ENCODE data around the gene KRTAP5-2. TPM values are rescaled to one million over a fixed set of nuclear protein-coding genes. Genes with fewer than 3 reads are reported as not detected.
"Not testable (repeated sequence)": the region's sequence is repeated elsewhere in the genome, so short reads cannot be mapped to it uniquely, and the experiment has no call there.

KRTAP5-2 gene
- total RNA-seq, 3 donors from 2014 or later, result not detected

- Histone ChIP-seq H3K36me3 (ENCODE audit: low read depth) (no peaks in the 10 kb centered on the region), H3K4me1 (ENCODE audit: low read depth) (no peaks in the 10 kb centered on the region), H3K4me3 (no peak overlapping the region), H3K9me3 (no peaks in the 10 kb centered on the region)
- no peak for ATAC-seq
- intact Hi-C loops (cut with DNase I, micrococcal nuclease), result no loop called here
- TF ChIP-seq CTCF (IDR thresholded peaks at IDR 0.05), result no peak
- no peak for DNase-seq
These were observed 16.1 kb downstream of the KRTAP5-2 start for GRCh38 chr11:1581976-1582375.

DNA sequence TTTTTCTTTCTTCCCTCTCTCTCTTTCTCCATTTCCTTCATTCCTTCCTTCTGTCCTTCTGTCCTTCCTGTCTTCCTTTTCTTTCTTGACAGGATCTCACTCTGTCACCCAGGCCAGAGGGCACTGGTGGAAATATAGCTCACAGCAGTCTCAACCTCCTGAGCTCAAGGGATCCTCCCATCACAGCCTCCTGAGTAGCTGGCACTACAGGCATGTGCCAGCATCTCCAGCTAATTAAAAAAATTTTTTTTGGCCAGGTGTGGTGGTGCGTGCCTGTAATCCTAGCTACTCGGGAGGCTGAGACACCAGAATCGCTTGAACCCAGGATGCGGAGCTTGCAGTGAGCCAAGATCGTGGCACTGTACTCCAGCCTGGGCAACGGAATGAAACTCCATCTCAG lies 21.3 kb downstream of the KRTAP5-2 start:
- no peak for TF ChIP-seq CTCF (IDR thresholded peaks at IDR 0.05)
- Histone ChIP-seq H3K36me3 (ENCODE audit: low read depth) (no peaks in the 10 kb centered on the region), H3K4me3 (no peak overlapping the region), H3K9me3 (no peaks in the 10 kb centered on the region), H3K4me1 (ENCODE audit: low read depth) (peaks cover 24% of the 10 kb centered on the region)
- DNase-seq, result peak in 1 of 3 donors; percentile 21
- no peak for ATAC-seq
- intact Hi-C loops (cut with DNase I, micrococcal nuclease), result no loop called here

- H3K4me3 ChIP-seq; H3K9me3 ChIP-seq; intact Hi-C loops (cut with DNase I, micrococcal nuclease); H3K36me3 ChIP-seq (ENCODE audit: low read depth): not testable (repeated sequence)
- peaks cover 32% of the 10 kb centered on the region for H3K4me1 ChIP-seq (ENCODE audit: low read depth)
- ATAC-seq (peak; percentile 6), DNase-seq (peak; percentile 32 to 64 (median 58))
These were observed 22.3 kb downstream of the KRTAP5-2 start for GRCh38 chr11:1575756-1576155.

DNA sequence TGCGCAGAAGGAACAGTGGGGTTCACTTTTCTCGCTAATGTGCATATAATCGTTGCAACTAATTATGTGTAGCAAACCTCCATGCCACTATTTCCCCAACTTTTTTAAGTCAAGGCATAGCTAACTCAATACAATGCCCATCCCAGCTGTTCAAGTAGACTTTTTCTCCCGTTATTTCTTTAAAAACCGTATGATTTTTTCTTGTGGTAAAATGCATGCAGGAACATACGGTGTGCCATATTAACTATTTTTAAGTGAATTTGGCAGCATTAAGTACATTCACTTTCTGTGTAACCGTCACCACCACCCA lies 23.2 kb downstream of the KRTAP5-2 start:
- no peak for DNase-seq
- no peaks in the 10 kb centered on the region for H3K36me3 ChIP-seq (ENCODE audit: low read depth)
- ATAC-seq, result no peak
- no peaks in the 10 kb centered on the region for H3K9me3 ChIP-seq
- H3K4me3 ChIP-seq, result no peak overlapping the region
- peaks cover 33% of the 10 kb centered on the region for H3K4me1 ChIP-seq (ENCODE audit: low read depth)
- no peak for TF ChIP-seq CTCF (IDR thresholded peaks at IDR 0.05)
- intact Hi-C loops (cut with DNase I, micrococcal nuclease), result no loop called here

GRCh38 chr11:1574238-1574932 lies 23.7 kb downstream of the KRTAP5-2 start:
- H3K4me1 ChIP-seq (ENCODE audit: low read depth), result peaks cover 36% of the 10 kb centered on the region
- peak overlapping the region; percentile 16 for H3K4me3 ChIP-seq
- no peaks in the 10 kb centered on the region for H3K9me3 ChIP-seq
- peak; percentile 67 for ATAC-seq
- peak; percentile 75 to 87 (median 81) for DNase-seq
- TF ChIP-seq CTCF (IDR thresholded peaks at IDR 0.05), result peak; percentile 88
- intact Hi-C loops (cut with DNase I, micrococcal nuclease), result no loop called here
- H3K36me3 ChIP-seq (ENCODE audit: low read depth), result no peaks in the 10 kb centered on the region

GRCh38 chr11:1573903-1574237 lies 24.2 kb downstream of the KRTAP5-2 start:
- TF ChIP-seq CTCF (IDR thresholded peaks at IDR 0.05), result no peak
- no peaks in the 10 kb centered on the region for H3K9me3 ChIP-seq
- intact Hi-C loops (cut with DNase I, micrococcal nuclease), result no loop called here
- H3K4me1 ChIP-seq (ENCODE audit: low read depth), result peaks cover 42% of the 10 kb centered on the region
- peak; percentile 82 to 89 (median 89) for DNase-seq
- ATAC-seq, result peak; percentile 70
- peak overlapping the region; percentile 16 for H3K4me3 ChIP-seq
- H3K36me3 ChIP-seq (ENCODE audit: low read depth), result no peaks in the 10 kb centered on the region
